OCI-LY7 (cell line): ENCODE measurements around the gene MRPS34. TPM values are rescaled to one million over a fixed set of nuclear protein-coding genes. Genes with fewer than 3 reads are reported as not detected.

Source experiments
- BruUV-seq: library from RNA; stranded (reverse); fragments of 400-500 nt; replicated peaks from 2 replicates; lab custom pipeline; 2021; lab: Mats Ljungman, UMichigan
- CTCF ChIA-PET: fragments of 300-600 bp; sonication (Branson Sonifier 250); formaldehyde crosslinking; loops from one replicate; lab custom pipeline; 2022; ENCODE audit warnings: antibody characterized with exemption; ENCODE audit not compliant: unreplicated experiment; lab: Charles Lee
- POLR2A ChIA-PET: fragments of 300-600 bp; sonication (Branson Sonifier 250); formaldehyde crosslinking; loops from one replicate; lab custom pipeline; 2022; ENCODE audit warnings: antibody characterized with exemption; lab: Charles Lee
- DNase-seq: peaks from one replicate; pipeline ENCODE4 v3.0.0-alpha.2; 2015; ENCODE audit warnings: low spot score
- H2AFZ ChIP-seq: fragments of 200-600 bp; sonication (generic), shearing (Covaris generic); 2 replicates; pipeline ENCODE4 v1.6.1; 2014; ENCODE audit warnings: mild to moderate bottlenecking, antibody characterized with exemption, low read length, moderate library complexity
- H3K27ac ChIP-seq: fragments of 200-600 bp; sonication (generic); 2 replicates; pipeline ENCODE4 v1.5.1; 2014; ENCODE audit warnings: mixed run types, low read depth, mild to moderate bottlenecking, moderate library complexity, low read length, inconsistent platforms; ENCODE audit not compliant: poor library complexity, severe bottlenecking
- H3K36me3 ChIP-seq: fragments of 200-600 bp; sonication (generic); 2 replicates; pipeline ENCODE4 v1.6.1; 2014; ENCODE audit warnings: mild to moderate bottlenecking, antibody characterized with exemption, low read length, moderate library complexity, mixed read lengths; ENCODE audit not compliant: insufficient read depth
- H3K4me1 ChIP-seq: fragments of 200-600 bp; sonication (generic); 2 replicates; pipeline ENCODE4 v1.5.1; 2014; ENCODE audit warnings: mild to moderate bottlenecking, low read length; ENCODE audit not compliant: insufficient read depth, poor library complexity, severe bottlenecking
- H3K4me2 ChIP-seq: fragments of 200-600 bp; sonication (generic); 2 replicates; pipeline ENCODE4 v1.6.1; 2014; ENCODE audit warnings: mild to moderate bottlenecking, low read length
- H3K4me3 ChIP-seq: fragments of 200-600 bp; sonication (generic); 2 replicates; pipeline ENCODE4 v1.5.1; 2014; ENCODE audit warnings: mild to moderate bottlenecking, low read depth, low read length; ENCODE audit not compliant: poor library complexity, severe bottlenecking
- H3K79me2 ChIP-seq: fragments of 200-600 bp; sonication (generic); 2 replicates; pipeline ENCODE4 v1.6.1; 2016; ENCODE audit warnings: low read depth, mild to moderate bottlenecking, low read length, moderate library complexity, mixed read lengths; ENCODE audit not compliant: insufficient read depth
- H3K9me2 ChIP-seq: fragments of 200-600 bp; sonication (generic); 2 replicates; pipeline ENCODE4 v1.6.1; 2016; ENCODE audit warnings: mild to moderate bottlenecking, low read length, mixed read lengths; ENCODE audit not compliant: insufficient read depth
- H3K9me3 ChIP-seq: fragments of 200-600 bp; sonication (generic); 2 replicates; pipeline ENCODE4 v1.6.1; 2014; ENCODE audit warnings: mild to moderate bottlenecking, mixed run types, low read length, mixed read lengths
- H4K20me1 ChIP-seq: fragments of 200-600 bp; sonication (generic); 2 replicates; pipeline ENCODE4 v1.6.1; 2014; ENCODE audit warnings: mild to moderate bottlenecking, antibody characterized with exemption, low read length, moderate library complexity, mixed read lengths; ENCODE audit not compliant: insufficient read depth
- CTCF ChIP-seq: fragments of 200-600 bp; sonication (generic); conservative IDR thresholded peaks from 2 replicates; pipeline ENCODE4 v1.5.1; 2014; ENCODE audit warnings: mild to moderate bottlenecking, antibody characterized with exemption, low read length, moderate library complexity, mixed read lengths
- EZH2phosphoT487 ChIP-seq: fragments of 200-600 bp; sonication (generic); IDR thresholded peaks from 2 replicates; pipeline ENCODE4 v1.6.1; 2018; ENCODE audit warnings: low read depth, borderline replicate concordance, mild to moderate bottlenecking, mixed run types, antibody characterized with exemption, low read length, moderate library complexity, mixed read lengths
- intact Hi-C: fragments of 100-400 bp; cut with micrococcal nuclease; formaldehyde crosslinking; loops from one replicate; pipeline ENCODE4 v1.10.0; 2022; ENCODE audit not compliant: unreplicated experiment
- total RNA-seq, 2 experiments: library from RNA; depleted of rRNA in 1 of 2; stranded (reverse); fragments of >200 nt in 1 of 2; shearing (Covaris generic) in 1 of 2; gene quantifications; 2 replicates each; pipeline ENCODE4 v1.2.3, GENCODE V29; 2014 to 2022

MRPS34 gene
- total RNA-seq, 2 experiments from 2014 or later, result 170 to 196 TPM

DNA sequence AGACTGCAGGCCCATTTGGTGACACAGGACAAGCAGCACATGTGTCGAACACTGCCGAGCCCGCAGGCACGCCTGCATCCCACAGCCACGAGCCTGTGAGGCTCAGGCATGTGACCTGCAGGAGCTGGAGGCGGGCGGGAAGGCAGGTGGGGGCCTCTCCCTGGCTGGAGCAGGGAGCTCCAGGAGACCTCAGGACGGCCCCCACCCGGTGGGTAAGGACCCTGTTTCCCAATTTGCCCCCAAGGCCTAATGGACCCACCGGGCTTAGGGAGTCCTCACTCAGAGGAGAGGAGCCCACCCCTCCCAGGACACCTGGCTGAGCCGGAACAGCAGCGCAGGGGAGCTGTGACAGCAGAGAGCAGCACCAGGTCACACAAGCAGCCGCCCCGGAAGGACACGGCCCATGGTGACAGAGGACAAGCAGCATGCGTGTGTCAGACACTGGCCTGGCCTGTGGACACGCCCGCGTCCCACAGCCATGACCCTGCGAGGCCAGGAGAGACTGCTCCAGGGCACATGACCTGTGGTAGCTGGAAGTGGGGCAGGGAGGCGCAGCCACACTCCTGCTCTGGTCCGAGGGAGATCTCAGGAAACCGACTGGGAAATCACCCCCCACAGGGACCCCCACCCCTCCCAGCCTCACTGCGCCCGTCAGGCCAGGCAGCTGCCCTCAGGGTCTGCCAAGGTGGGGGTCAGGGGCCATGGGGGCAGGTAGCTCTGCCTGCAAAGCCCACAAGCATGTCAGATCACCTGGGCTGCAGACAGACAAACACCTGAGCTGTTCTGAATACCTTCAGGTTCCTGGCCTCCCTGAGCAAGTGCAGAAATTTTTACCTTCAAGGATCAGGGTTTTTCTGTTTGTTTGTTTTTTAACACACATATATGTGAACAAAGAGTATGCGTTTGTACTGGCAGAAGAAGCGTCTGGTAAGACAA lies 7.1 kb upstream of the MRPS34 start:
- intact Hi-C loops, result loop anchor here (5.0 kb wide), 2 partner anchors 47 to 162 kb away; partner anchors contain the start of genes FAHD1, HAGH and MSRB1
- no peak overlapping the region for H2AFZ ChIP-seq
- CTCF ChIA-PET, result no interaction called here
- no peak overlapping the region for H3K4me2 ChIP-seq
- POLR2A ChIA-PET, result no interaction called here
- TF ChIP-seq CTCF (no peak), EZH2phosphoT487 (no peak)
- peaks cover 53% of the 10 kb centered on the region for H3K36me3 ChIP-seq
- no peaks in the 10 kb centered on the region for H3K9me2 ChIP-seq
- no peaks in the 10 kb centered on the region for H3K9me3 ChIP-seq
- no peak overlapping the region for H3K27ac ChIP-seq
- no peaks in the 10 kb centered on the region; the same call in 1 of the 2 replicates for H4K20me1 ChIP-seq
- TSS peak; percentile 71 for BruUV-seq
- peaks cover 15% of the 10 kb centered on the region for H3K4me1 ChIP-seq
- H3K79me2 ChIP-seq, result peaks cover 17% of the 10 kb centered on the region
- H3K4me3 ChIP-seq, result no peak overlapping the region
- DNase-seq, result no peak

GRCh38 chr16:1779234-1779701 lies 6.3 kb upstream of the MRPS34 start:
- intact Hi-C loops, result no loop called here
- Histone ChIP-seq H2AFZ (no peak overlapping the region), H3K9me3 (no peaks in the 10 kb centered on the region), H3K27ac (no peak overlapping the region), H4K20me1 (no peaks in the 10 kb centered on the region; the same call in 1 of the 2 replicates), H3K79me2 (peaks cover 18% of the 10 kb centered on the region), H3K4me2 (no peak overlapping the region), H3K9me2 (no peaks in the 10 kb centered on the region), H3K4me3 (no peak overlapping the region), H3K36me3 (peaks cover 55% of the 10 kb centered on the region), H3K4me1 (peaks cover 22% of the 10 kb centered on the region)
- TF ChIP-seq EZH2phosphoT487 (no peak), CTCF (no peak)
- ChIA-PET POLR2A (no interaction called here), CTCF (no interaction called here)
- no TSS peak for BruUV-seq
- no peak for DNase-seq
